Activated CD8-positive, alpha-beta T cell treated with anti-CD3 and anti-CD28 coated beads for 36 hours (primary cell): Measurements from ENCODE around the gene POLRMT. TPM values are rescaled to one million over a fixed set of nuclear protein-coding genes. Genes with fewer than 3 reads are reported as not detected.

Experiments
- ATAC-seq: fragments of 200-7000 bp; cut with Tn5 transposase; one replicate; pipeline ENCODE4 v1.10.0; 2021; ENCODE audit warnings: mild to moderate bottlenecking, moderate library complexity
- CTCF ChIA-PET: fragments of 350-600 bp; sonication (Branson Sonifier 250); formaldehyde crosslinking; loops from one replicate; lab custom pipeline; 2021; ENCODE audit warnings: antibody characterized with exemption; lab: Charles Lee
- POLR2A ChIA-PET: fragments of 350-600 bp; sonication (Branson Sonifier 250); formaldehyde crosslinking; loops from one replicate; lab custom pipeline; 2021; ENCODE audit warnings: antibody characterized with exemption; lab: Charles Lee
- DNase-seq: peaks from one replicate; pipeline ENCODE4 v3.0.0-alpha.2; 2020
- H3K27ac Mint-ChIP-seq: one replicate; pipeline ENCODE4 v1.8.0; 2021; ENCODE audit warnings: mild to moderate bottlenecking, mixed read lengths
- H3K27me3 Mint-ChIP-seq: one replicate; pipeline ENCODE4 v1.8.0; 2021; ENCODE audit warnings: mixed read lengths
- H3K36me3 Mint-ChIP-seq: one replicate; pipeline ENCODE4 v1.8.0; 2021; ENCODE audit warnings: low read depth, mixed read lengths
- H3K4me1 Mint-ChIP-seq: one replicate; pipeline ENCODE4 v1.8.0; 2021; ENCODE audit warnings: low read depth, mixed read lengths
- H3K4me3 Mint-ChIP-seq: one replicate; pipeline ENCODE4 v1.8.0; 2021; ENCODE audit warnings: mild to moderate bottlenecking, moderate library complexity, mixed read lengths
- H3K9me3 Mint-ChIP-seq: one replicate; pipeline ENCODE4 v1.8.0; 2021; ENCODE audit warnings: mixed read lengths
- intact Hi-C: fragments of 100-400 bp; cut with micrococcal nuclease; formaldehyde crosslinking; loops from one replicate; pipeline ENCODE4 v1.10.0; 2022
- total RNA-seq, 2 experiments: library from RNA; stranded (reverse); gene quantifications; one replicate each; pipeline ENCODE4 v1.2.3, GENCODE V29; 2021
- TF ChIP-seq, protein P1 (sequence below): fragments of 200-600 bp; IDR thresholded peaks from one replicate; pipeline ENCODE4 v1.8.0; 2022; ENCODE audit warnings: antibody characterized with exemption, mild to moderate bottlenecking

POLRMT gene
- total RNA-seq, 2 experiments from 2014 or later, result 66.6 to 67.9 TPM

- Mint-ChIP-seq H3K9me3 (no peaks in the 10 kb centered on the region), H3K27me3 (no peaks in the 10 kb centered on the region), H3K27ac (no peak overlapping the region), H3K4me3 (no peak overlapping the region), H3K36me3 (peaks cover 47% of the 10 kb centered on the region), H3K4me1 (peaks cover 42% of the 10 kb centered on the region)
- intact Hi-C loops, result no loop called here
- ChIA-PET POLR2A (interaction anchor here (1.8 kb wide), 1 partner anchor 23 kb away, joined by 7 read pairs; no protein-coding TSS in a partner anchor), CTCF (no interaction called here)
- DNase-seq (no peak), ATAC-seq (no peak)
- TF ChIP-seq, protein P1, sequence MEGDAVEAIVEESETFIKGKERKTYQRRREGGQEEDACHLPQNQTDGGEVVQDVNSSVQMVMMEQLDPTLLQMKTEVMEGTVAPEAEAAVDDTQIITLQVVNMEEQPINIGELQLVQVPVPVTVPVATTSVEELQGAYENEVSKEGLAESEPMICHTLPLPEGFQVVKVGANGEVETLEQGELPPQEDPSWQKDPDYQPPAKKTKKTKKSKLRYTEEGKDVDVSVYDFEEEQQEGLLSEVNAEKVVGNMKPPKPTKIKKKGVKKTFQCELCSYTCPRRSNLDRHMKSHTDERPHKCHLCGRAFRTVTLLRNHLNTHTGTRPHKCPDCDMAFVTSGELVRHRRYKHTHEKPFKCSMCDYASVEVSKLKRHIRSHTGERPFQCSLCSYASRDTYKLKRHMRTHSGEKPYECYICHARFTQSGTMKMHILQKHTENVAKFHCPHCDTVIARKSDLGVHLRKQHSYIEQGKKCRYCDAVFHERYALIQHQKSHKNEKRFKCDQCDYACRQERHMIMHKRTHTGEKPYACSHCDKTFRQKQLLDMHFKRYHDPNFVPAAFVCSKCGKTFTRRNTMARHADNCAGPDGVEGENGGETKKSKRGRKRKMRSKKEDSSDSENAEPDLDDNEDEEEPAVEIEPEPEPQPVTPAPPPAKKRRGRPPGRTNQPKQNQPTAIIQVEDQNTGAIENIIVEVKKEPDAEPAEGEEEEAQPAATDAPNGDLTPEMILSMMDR, result no peak
These were observed 24.3 kb upstream of the POLRMT start for GRCh38 chr19:657611-658010.

DNA sequence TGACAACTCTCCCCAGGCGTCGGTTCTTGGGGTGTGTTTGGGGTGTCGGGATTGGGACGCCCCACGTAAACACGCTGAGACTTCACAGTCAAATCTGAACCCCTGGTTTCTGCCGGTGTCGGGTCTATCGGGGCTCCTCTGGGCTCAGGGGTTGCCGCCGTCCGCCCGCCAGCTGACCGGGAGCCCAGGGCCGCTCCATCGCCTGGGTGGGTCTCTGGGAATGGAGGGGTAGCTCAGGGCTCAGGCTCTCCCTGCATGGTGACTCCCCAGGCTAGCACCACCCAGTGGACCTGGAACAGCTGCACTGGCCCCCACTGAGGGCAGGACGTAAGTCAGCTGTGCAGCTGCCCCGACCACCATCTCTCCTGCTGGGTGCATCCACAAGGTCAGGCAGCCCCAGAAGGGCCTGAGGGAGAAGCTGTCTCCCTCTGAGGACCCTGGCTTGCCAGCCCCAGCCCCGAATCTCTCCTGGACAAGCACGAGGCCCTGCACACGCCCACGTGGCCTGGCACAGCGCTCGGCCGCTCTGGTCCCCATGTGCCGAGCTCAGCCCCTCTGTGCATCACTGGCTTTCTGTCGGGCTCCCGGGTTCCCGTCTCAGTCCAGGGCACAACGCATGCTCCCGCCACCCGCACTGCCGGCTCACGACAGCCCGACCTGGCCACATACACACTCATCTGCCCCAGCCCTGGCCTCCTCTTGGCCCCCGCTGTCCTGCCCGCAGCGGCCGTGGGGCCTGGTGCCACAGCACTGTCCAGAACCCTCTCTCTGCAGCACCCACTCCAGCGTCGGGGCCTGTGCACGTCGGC is 23.6 kb upstream of the POLRMT start:
- Mint-ChIP-seq H3K27me3 (no peaks in the 10 kb centered on the region), H3K27ac (no peak overlapping the region), H3K36me3 (peaks cover 45% of the 10 kb centered on the region), H3K4me3 (no peak overlapping the region), H3K4me1 (peaks cover 42% of the 10 kb centered on the region), H3K9me3 (no peaks in the 10 kb centered on the region)
- TF ChIP-seq, protein P1, result no peak
- ChIA-PET CTCF (interaction anchor here (1.1 kb wide), 1 partner anchor 77 kb away, joined by 4 read pairs; no protein-coding TSS in a partner anchor), POLR2A (interaction anchor here (0.7 to 1.8 kb wide), 3 partner anchors 11 to 25 kb away, joined by 3 to 7 read pairs (median 3); no protein-coding TSS in a partner anchor)
- DNase-seq (no peak), ATAC-seq (no peak)
- intact Hi-C loops, result no loop called here

DNA sequence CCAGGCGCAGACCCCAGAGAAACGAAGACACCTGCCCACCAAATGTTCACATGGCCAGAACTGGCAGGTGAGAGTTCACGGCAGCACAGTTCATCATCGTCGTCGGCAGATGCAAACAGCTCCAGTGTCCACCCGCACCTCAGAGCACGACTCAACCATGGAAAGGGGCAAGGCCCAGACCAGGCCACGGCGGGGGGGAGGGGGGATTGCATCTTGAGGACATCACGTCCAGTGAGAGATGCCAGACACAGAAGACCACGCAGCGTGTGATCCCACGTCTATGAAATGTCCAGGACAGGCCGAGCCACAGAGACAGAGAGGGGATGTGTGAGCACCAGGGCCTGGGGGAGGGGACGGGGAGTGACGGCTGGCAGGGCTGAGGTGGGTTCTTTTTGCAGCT is 22.4 kb upstream of the POLRMT start:
- peak overlapping the region; percentile 57 for H3K27ac Mint-ChIP-seq
- no peaks in the 10 kb centered on the region for H3K9me3 Mint-ChIP-seq
- H3K4me1 Mint-ChIP-seq, result peaks cover 40% of the 10 kb centered on the region
- intact Hi-C loops, result no loop called here
- no peaks in the 10 kb centered on the region for H3K27me3 Mint-ChIP-seq
- H3K4me3 Mint-ChIP-seq, result no peak overlapping the region
- CTCF ChIA-PET, result no interaction called here
- TF ChIP-seq, protein P1, result no peak
- H3K36me3 Mint-ChIP-seq, result peaks cover 37% of the 10 kb centered on the region
- ATAC-seq, result no peak
- DNase-seq, result no peak
- POLR2A ChIA-PET, result no interaction called here

GRCh38 chr19:653425-653824 is 20.1 kb upstream of the POLRMT start:
- intact Hi-C loops, result no loop called here
- POLR2A ChIA-PET, result no interaction called here
- TF ChIP-seq, protein P1, result no peak
- Mint-ChIP-seq H3K27ac (no peak overlapping the region), H3K4me3 (no peak overlapping the region), H3K27me3 (no peaks in the 10 kb centered on the region), H3K9me3 (no peaks in the 10 kb centered on the region), H3K36me3 (peaks cover 24% of the 10 kb centered on the region), H3K4me1 (peaks cover 23% of the 10 kb centered on the region)
- CTCF ChIA-PET, result no interaction called here
- ATAC-seq (no peak), DNase-seq (no peak)
